Measurements from ENCODE around the gene ESF1.

The ESF1 gene

GRCh38 chr20:13784893-13785715 is at the start of gene ESF1, which contains the start of gene NDUFAF5:
Gene ESF1 (minus strand): TSS chr20:13784919. CDS start chr20:13783140, 1,779 bp downstream.
Gene NDUFAF5 (plus strand): TSS chr20:13785028. CDS start chr20:13785069, 41 bp downstream.
- DNase-seq = peak; percentile 33 to 77

GRCh38 chr20:13831476-13831875 is 46.8 kb upstream of the ESF1 start:
- DNase-seq = no peak

GRCh38 chr20:13825465-13825864 is 40.7 kb upstream of the ESF1 start:
- DNase-seq = no peak

- DNase-seq = no peak
Observed at GRCh38 chr20:13824459-13824858, 39.7 kb upstream of the ESF1 start.

GRCh38 chr20:13822459-13822858 is 37.7 kb upstream of the ESF1 start:
- no peak for DNase-seq

GRCh38 chr20:13821876-13822275 is 37.2 kb upstream of the ESF1 start:
- no peak for DNase-seq

- DNase-seq = no peak
Observed at GRCh38 chr20:13819885-13820645, 35.3 kb upstream of the ESF1 start.

GRCh38 chr20:13817342-13817741 is 32.6 kb upstream of the ESF1 start:
- no peak for DNase-seq

- no peak for DNase-seq
Observed at GRCh38 chr20:13816757-13817156, 32.0 kb upstream of the ESF1 start.

GRCh38 chr20:13814672-13815071 is 30.0 kb upstream of the ESF1 start:
- no peak for DNase-seq

GRCh38 chr20:13813910-13814309 is 29.2 kb upstream of the ESF1 start:
- no peak for DNase-seq

GRCh38 chr20:13810446-13810845 is 25.7 kb upstream of the ESF1 start:
- no peak for DNase-seq

GRCh38 chr20:13809855-13810254 is 25.1 kb upstream of the ESF1 start:
- no peak for DNase-seq

GRCh38 chr20:13809373-13809772 is 24.7 kb upstream of the ESF1 start:
- no peak for DNase-seq

- peak; percentile 90 to 91 for DNase-seq
Observed at GRCh38 chr20:13800728-13801134, 16.0 kb upstream of the ESF1 start.

- no peak for DNase-seq
Observed at GRCh38 chr20:13799974-13800373, 15.3 kb upstream of the ESF1 start.

GRCh38 chr20:13799040-13799439 is 14.3 kb upstream of the ESF1 start:
- DNase-seq = no peak

GRCh38 chr20:13794667-13795066 is 9.9 kb upstream of the ESF1 start:
- DNase-seq = no peak

GRCh38 chr20:13793001-13793400 is 8.3 kb upstream of the ESF1 start:
- DNase-seq = no peak

GRCh38 chr20:13791540-13792459 is 7.1 kb upstream of the ESF1 start:
- no peak for DNase-seq

GRCh38 chr20:13790708-13791107 is 6.0 kb upstream of the ESF1 start:
- DNase-seq = no peak

- DNase-seq = no peak
Observed at GRCh38 chr20:13788167-13788834, 3.6 kb upstream of the ESF1 start.
